Heart right ventricle (tissue), 16 donors: ENCODE data around the gene CIAO2B. TPM values are rescaled to one million over a fixed set of nuclear protein-coding genes. Genes with fewer than 3 reads are reported as not detected.

Experiments
- ATAC-seq, 8 donors: fragments of 200-7000 bp; cut with Tn5 transposase; one replicate each; pipeline ENCODE4 v1.9.1; 2020; ENCODE audit warnings: mild to moderate bottlenecking in 8 of 8, moderate library complexity in 8 of 8, moderate number of reproducible peaks in 1 of 8
- DNase-seq, 2 donors: peaks; one replicate each; pipeline ENCODE4 v3.0.0-alpha.2; 2020
- H3K27ac ChIP-seq, 10 donors: fragments of 200-600 bp; sonication (generic) in 2 of 10; one replicate each; pipeline versions ENCODE4 v1.5.0 to v1.8.0; 2020 to 2022; ENCODE audit warnings: mild to moderate bottlenecking in 3 of 10
- H3K27me3 ChIP-seq, 7 donors: fragments of 200-600 bp; one replicate each; pipeline ENCODE4 v1.8.0; 2021 to 2022; ENCODE audit warnings: mild to moderate bottlenecking in 2 of 7
- H3K36me3 ChIP-seq, 9 donors: fragments of 200-600 bp; sonication (generic) in 1 of 9; one replicate each; pipeline versions ENCODE4 v1.5.0 to v1.8.0; 2020 to 2022; ENCODE audit warnings: mild to moderate bottlenecking in 2 of 9
- H3K4me1 ChIP-seq, 9 donors: fragments of 200-600 bp; sonication (generic) in 1 of 9; one replicate each; pipeline versions ENCODE4 v1.5.0 to v1.8.0; 2020 to 2022; ENCODE audit warnings: mild to moderate bottlenecking in 4 of 9
- H3K4me3 ChIP-seq, 10 donors: fragments of 200-600 bp; sonication (generic) in 2 of 10; one replicate each; pipeline versions ENCODE4 v1.5.0 to v1.8.0; 2020 to 2022; ENCODE audit warnings: mild to moderate bottlenecking in 7 of 10, moderate library complexity in 2 of 10
- H3K9me3 ChIP-seq, 11 donors: fragments of 200-600 bp in 10 of 11; sonication (generic) in 2 of 11; one replicate each; pipeline versions ENCODE4 v1.5.0 to v1.8.0; 2013 to 2022; ENCODE audit warnings: mild to moderate bottlenecking in 2 of 11, control low read depth in 1 of 11, moderate library complexity in 1 of 11
- WGBS, 2 donors: extraction: QIAGEN DNeasy Blood & Tissue Kit; methylation state at CpG; one replicate each; pipeline ENCODE4 v1.1.7; 2013; ENCODE audit warnings: inconsistent platforms in 1 of 2; 5-methylcytosine and 5-hydroxymethylcytosine counted together
- intact Hi-C, 10 donors: fragments of 100-400 bp; cut with DNase I; formaldehyde crosslinking; loops; one replicate each; pipeline versions ENCODE4 v1.11.1 to v1.14.2; 2022
- polyA plus RNA-seq, 2 donors: library from polyadenylated mRNA; stranded (reverse); fragments of 200-250 nt; gene quantifications; one replicate each; pipeline ENCODE4 v1.2.3, GENCODE V29; 2013
- total RNA-seq, 10 donors: library from RNA; stranded (reverse); fragmentation: NEBNext Ultra II Directional in 3 of 10; extraction: Animal tissue kit (Norgen Biotek cat#: 25700) in 3 of 10; gene quantifications; one replicate each; pipeline versions ENCODE4 v1.2.1 to v1.2.4, GENCODE V29; 2021 to 2023
- TF ChIP-seq, protein P1 (sequence below), 9 donors: fragments of 200-600 bp; sonication (generic) in 2 of 9; IDR thresholded peaks; one replicate each; pipeline versions ENCODE4 v1.5.0 to v1.8.0; 2021 to 2022; ENCODE audit warnings: antibody characterized with exemption in 9 of 9, mild to moderate bottlenecking in 5 of 9, moderate library complexity in 1 of 9
- donor health status: Arrhythmogenic right ventricular cardiomyopathy.
- donor health status: ischemic (EF 13 %, LVEDD 7.1; RV severe dilation, severe dysfunction).
- donor health status: healthy with polysubstance abuse.
- donor health status: DM: no; HTN: yes; CAD: no.
- donor health status: DM: no; HTN: no; CAD: no.
- donor health status: ischemic (EF 25% LVEDD 6.9; RV normal size, moderate dysfunction).
- donor health status: ischemic (EF 25% LVEDD 5.7; RV mildly dilated, moderate dysfunction).
- donor health status: healthy.
- donor health status: DM: yes; HTN: yes; CAD: no.
- donor health status: Ischemic cardiomyopathy.
- donor health status: ischemic (EF 35%, LVEDD 5.7; RV mildly dilated, moderate dysfunction).
- donor health status: nonischemic (EF 11% LVEDD 7.7; RV severe dilation, severe dysfunction).
- donor health status: DM: yes; HTN: yes; CAD: no.
- donor health status: PGD.
- donor health status: ischemic (EF 29% LVEDD 5.4; RV normal size, mild dysfunction).
- donor health status: nonischemic (EF 23%, LVEDD 6.1; RV moderate dilation, normal function).

Gene CIAO2B
- total and polyA plus RNA-seq, 12 donors = 103 to 743 (median 115) TPM

GRCh38 chr16:66915041-66915440 lies 19.2 kb downstream of the CIAO2B start:
- TF ChIP-seq, protein P1, sequence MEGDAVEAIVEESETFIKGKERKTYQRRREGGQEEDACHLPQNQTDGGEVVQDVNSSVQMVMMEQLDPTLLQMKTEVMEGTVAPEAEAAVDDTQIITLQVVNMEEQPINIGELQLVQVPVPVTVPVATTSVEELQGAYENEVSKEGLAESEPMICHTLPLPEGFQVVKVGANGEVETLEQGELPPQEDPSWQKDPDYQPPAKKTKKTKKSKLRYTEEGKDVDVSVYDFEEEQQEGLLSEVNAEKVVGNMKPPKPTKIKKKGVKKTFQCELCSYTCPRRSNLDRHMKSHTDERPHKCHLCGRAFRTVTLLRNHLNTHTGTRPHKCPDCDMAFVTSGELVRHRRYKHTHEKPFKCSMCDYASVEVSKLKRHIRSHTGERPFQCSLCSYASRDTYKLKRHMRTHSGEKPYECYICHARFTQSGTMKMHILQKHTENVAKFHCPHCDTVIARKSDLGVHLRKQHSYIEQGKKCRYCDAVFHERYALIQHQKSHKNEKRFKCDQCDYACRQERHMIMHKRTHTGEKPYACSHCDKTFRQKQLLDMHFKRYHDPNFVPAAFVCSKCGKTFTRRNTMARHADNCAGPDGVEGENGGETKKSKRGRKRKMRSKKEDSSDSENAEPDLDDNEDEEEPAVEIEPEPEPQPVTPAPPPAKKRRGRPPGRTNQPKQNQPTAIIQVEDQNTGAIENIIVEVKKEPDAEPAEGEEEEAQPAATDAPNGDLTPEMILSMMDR (IDR thresholded peaks at IDR 0.05) = no peak
- Histone ChIP-seq H3K27me3 (peaks cover 0 to 7% (median 2%) of the 10 kb centered on the region in 7 donors), H3K4me3 (no peak overlapping the region), H3K36me3 (no peaks in the 10 kb centered on the region), H3K27ac (no peak overlapping the region), H3K4me1 (peaks cover 0 to 20% (median 8%) of the 10 kb centered on the region in 9 donors), H3K9me3 (no peaks in the 10 kb centered on the region)
- intact Hi-C loops = no loop called here
- DNase-seq (no peak), ATAC-seq (no peak)
- WGBS, 2 donors = 60 to 76% methylated on average over 7 of the region's 7 CpGs

GRCh38 chr16:66914541-66914940 lies 19.7 kb downstream of the CIAO2B start:
- TF ChIP-seq, protein P1 (IDR thresholded peaks at IDR 0.05) = no peak
- no peaks in the 10 kb centered on the region for H3K36me3 ChIP-seq
- 96% methylated on average over 7 of the region's 7 CpGs for WGBS, 2 donors
- intact Hi-C loops = no loop called here
- peaks cover 0 to 2% (median 0%) of the 10 kb centered on the region in 7 donors for H3K27me3 ChIP-seq
- no peak overlapping the region for H3K4me3 ChIP-seq
- DNase-seq (no peak), ATAC-seq (no peak)
- H3K27ac ChIP-seq = no peak overlapping the region
- no peaks in the 10 kb centered on the region for H3K9me3 ChIP-seq
- peaks cover 0 to 16% (median 3%) of the 10 kb centered on the region in 9 donors for H3K4me1 ChIP-seq

GRCh38 chr16:66913711-66914110 lies 20.5 kb downstream of the CIAO2B start:
- H3K9me3 ChIP-seq = no peaks in the 10 kb centered on the region
- H3K27me3 ChIP-seq = no peaks in the 10 kb centered on the region
- intact Hi-C loops = no loop called here
- H3K36me3 ChIP-seq = no peaks in the 10 kb centered on the region
- DNase-seq (no peak), ATAC-seq (no peak)
- no peak overlapping the region for H3K27ac ChIP-seq
- H3K4me1 ChIP-seq = peaks cover 0 to 8% (median 0%) of the 10 kb centered on the region in 9 donors
- TF ChIP-seq, protein P1 (IDR thresholded peaks at IDR 0.05) = no peak
- H3K4me3 ChIP-seq = no peak overlapping the region
- 79% methylated on average over 4 of the region's 4 CpGs for WGBS, 2 donors

- Histone ChIP-seq H3K9me3 (no peaks in the 10 kb centered on the region), H3K27ac (no peak overlapping the region), H3K4me1 (peaks cover 0 to 9% (median 0%) of the 10 kb centered on the region in 9 donors), H3K4me3 (no peak overlapping the region), H3K27me3 (no peaks in the 10 kb centered on the region), H3K36me3 (no peaks in the 10 kb centered on the region)
- 49 to 55% methylated on average over 10 of the region's 10 CpGs for WGBS, 2 donors
- DNase-seq = no peak
- TF ChIP-seq, protein P1 (IDR thresholded peaks at IDR 0.05) = no peak
- intact Hi-C loops = no loop called here
- ATAC-seq = no peak
Observed at GRCh38 chr16:66913081-66913480, 21.1 kb downstream of the CIAO2B start.
